Measurements from ENCODE around the gene SH3TC2.

Gene SH3TC2

GRCh38 chr5:149072791-149073190, 9.9 kb upstream of the SH3TC2 start:
- peaks cover 20% of the 10 kb centered on the region for H3K27me3 Mint-ChIP-seq
- no peak for DNase-seq (ENCODE audit: low spot score in 2 of 2)
- no peaks in the 10 kb centered on the region for H3K4me1 Mint-ChIP-seq
- H3K36me3 Mint-ChIP-seq: peaks cover 4% of the 10 kb centered on the region
- H3K4me3 Mint-ChIP-seq: no peak overlapping the region
- no peak overlapping the region for H3K27ac Mint-ChIP-seq
- ATAC-seq (ENCODE audit: low read depth): no peak
- peaks cover 7% of the 10 kb centered on the region for H3K9me3 Mint-ChIP-seq

- no peak overlapping the region for H3K27ac Mint-ChIP-seq
Measured at GRCh38 chr5:149072376-149072775, 9.5 kb upstream of the SH3TC2 start.

GRCh38 chr5:149071756-149072155, 8.9 kb upstream of the SH3TC2 start:
- H3K27ac Mint-ChIP-seq: no peak overlapping the region
- no peak for DNase-seq (ENCODE audit: low spot score in 2 of 2)
- H3K27me3 Mint-ChIP-seq: peaks cover 20% of the 10 kb centered on the region
- H3K9me3 Mint-ChIP-seq: peaks cover 7% of the 10 kb centered on the region
- H3K4me1 Mint-ChIP-seq: no peaks in the 10 kb centered on the region
- no peak for ATAC-seq (ENCODE audit: low read depth)
- peaks cover 4% of the 10 kb centered on the region for H3K36me3 Mint-ChIP-seq
- H3K4me3 Mint-ChIP-seq: no peak overlapping the region

More at GRCh38 chr5:149072376-149072775, 9.5 kb upstream of the SH3TC2 start:
- Mint-ChIP-seq H3K36me3 (peaks cover 4% of the 10 kb centered on the region), H3K9me3 (peaks cover 7% of the 10 kb centered on the region), H3K4me3 (no peak overlapping the region), H3K4me1 (no peaks in the 10 kb centered on the region), H3K27me3 (peaks cover 20% of the 10 kb centered on the region)
- DNase-seq (ENCODE audit: low spot score in 2 of 2) (no peak), ATAC-seq (ENCODE audit: low read depth) (no peak)

- Mint-ChIP-seq H3K4me1 (no peaks in the 10 kb centered on the region), H3K27ac (no peak overlapping the region), H3K9me3 (peaks cover 11% of the 10 kb centered on the region), H3K27me3 (peaks cover 22% of the 10 kb centered on the region), H3K4me3 (no peak overlapping the region), H3K36me3 (peaks cover 4% of the 10 kb centered on the region)
- DNase-seq (ENCODE audit: low spot score in 2 of 2) (no peak), ATAC-seq (ENCODE audit: low read depth) (no peak)
Measured at GRCh38 chr5:149071216-149071615, 8.4 kb upstream of the SH3TC2 start.

- Mint-ChIP-seq H3K36me3 (no peaks in the 10 kb centered on the region), H3K27ac (no peak overlapping the region), H3K4me1 (no peaks in the 10 kb centered on the region), H3K4me3 (no peak overlapping the region), H3K9me3 (peaks cover 6% of the 10 kb centered on the region), H3K27me3 (peaks cover 16% of the 10 kb centered on the region)
- ATAC-seq (ENCODE audit: low read depth) (no peak), DNase-seq (ENCODE audit: low spot score in 2 of 2) (no peak)
Measured at GRCh38 chr5:149069711-149070110, 6.8 kb upstream of the SH3TC2 start.

- Mint-ChIP-seq H3K27me3 (peaks cover 8% of the 10 kb centered on the region), H3K4me1 (no peaks in the 10 kb centered on the region), H3K36me3 (no peaks in the 10 kb centered on the region), H3K27ac (no peak overlapping the region), H3K9me3 (peaks cover 4% of the 10 kb centered on the region), H3K4me3 (no peak overlapping the region)
- no peak for DNase-seq (ENCODE audit: low spot score in 2 of 2)
- no peak for ATAC-seq (ENCODE audit: low read depth)
Measured at GRCh38 chr5:149063896-149064478, 1.1 kb upstream of the SH3TC2 start.

GRCh38 chr5:149062371-149063016, 368 bp downstream of the SH3TC2 start:
- no peak overlapping the region for H3K27ac Mint-ChIP-seq
- H3K27me3 Mint-ChIP-seq: peaks cover 13% of the 10 kb centered on the region
- no peak for ATAC-seq (ENCODE audit: low read depth)
- no peaks in the 10 kb centered on the region for H3K4me1 Mint-ChIP-seq
- peaks cover 2% of the 10 kb centered on the region for H3K36me3 Mint-ChIP-seq
- H3K4me3 Mint-ChIP-seq: no peak overlapping the region
- H3K9me3 Mint-ChIP-seq: peaks cover 9% of the 10 kb centered on the region
- no peak for DNase-seq (ENCODE audit: low spot score in 2 of 2)

- no peak overlapping the region for H3K27ac Mint-ChIP-seq
- peaks cover 2% of the 10 kb centered on the region for H3K36me3 Mint-ChIP-seq
- peaks cover 5% of the 10 kb centered on the region for H3K9me3 Mint-ChIP-seq
- DNase-seq (ENCODE audit: low spot score in 2 of 2) (no peak), ATAC-seq (ENCODE audit: low read depth) (no peak)
- H3K4me3 Mint-ChIP-seq: no peak overlapping the region
- H3K27me3 Mint-ChIP-seq: peaks cover 11% of the 10 kb centered on the region
- H3K4me1 Mint-ChIP-seq: no peaks in the 10 kb centered on the region
Measured at GRCh38 chr5:149061341-149061740, 1.5 kb downstream of the SH3TC2 start.

GRCh38 chr5:149060325-149060724, 2.5 kb downstream of the SH3TC2 start:
- Mint-ChIP-seq H3K27me3 (peaks cover 9% of the 10 kb centered on the region), H3K36me3 (peaks cover 2% of the 10 kb centered on the region), H3K9me3 (peaks cover 5% of the 10 kb centered on the region), H3K27ac (no peak overlapping the region), H3K4me1 (no peaks in the 10 kb centered on the region), H3K4me3 (no peak overlapping the region)
- ATAC-seq (ENCODE audit: low read depth): no peak
- DNase-seq (ENCODE audit: low spot score in 2 of 2): no peak

GRCh38 chr5:149056616-149057165, 6.2 kb downstream of the SH3TC2 start:
- ATAC-seq (ENCODE audit: low read depth) (no peak), DNase-seq (ENCODE audit: low spot score in 2 of 2) (no peak)
- H3K4me1 Mint-ChIP-seq: no peaks in the 10 kb centered on the region
- peaks cover 7% of the 10 kb centered on the region for H3K27me3 Mint-ChIP-seq
- H3K4me3 Mint-ChIP-seq: no peak overlapping the region
- no peak overlapping the region for H3K27ac Mint-ChIP-seq
- peaks cover 2% of the 10 kb centered on the region for H3K36me3 Mint-ChIP-seq
- H3K9me3 Mint-ChIP-seq: peaks cover 5% of the 10 kb centered on the region

GRCh38 chr5:149054416-149054815, 8.4 kb downstream of the SH3TC2 start:
- Mint-ChIP-seq H3K9me3 (peaks cover 5% of the 10 kb centered on the region), H3K4me3 (no peak overlapping the region), H3K27ac (no peak overlapping the region), H3K36me3 (peaks cover 2% of the 10 kb centered on the region), H3K27me3 (peaks cover 10% of the 10 kb centered on the region), H3K4me1 (no peaks in the 10 kb centered on the region)
- DNase-seq (ENCODE audit: low spot score in 2 of 2): no peak
- no peak for ATAC-seq (ENCODE audit: low read depth)

GRCh38 chr5:149053072-149053695, 9.7 kb downstream of the SH3TC2 start:
- Mint-ChIP-seq H3K4me3 (no peak overlapping the region), H3K4me1 (no peaks in the 10 kb centered on the region), H3K27me3 (peaks cover 5% of the 10 kb centered on the region), H3K36me3 (no peaks in the 10 kb centered on the region), H3K9me3 (no peaks in the 10 kb centered on the region), H3K27ac (no peak overlapping the region)
- DNase-seq (ENCODE audit: low spot score in 2 of 2): no peak
- ATAC-seq (ENCODE audit: low read depth): no peak

GRCh38 chr5:149049371-149049781, 13.5 kb downstream of the SH3TC2 start:
- Mint-ChIP-seq H3K27ac (no peak overlapping the region), H3K9me3 (no peaks in the 10 kb centered on the region), H3K27me3 (peaks cover 6% of the 10 kb centered on the region), H3K4me3 (no peak overlapping the region), H3K4me1 (no peaks in the 10 kb centered on the region), H3K36me3 (no peaks in the 10 kb centered on the region)
- DNase-seq (ENCODE audit: low spot score in 2 of 2) (no peak), ATAC-seq (ENCODE audit: low read depth) (no peak)

GRCh38 chr5:149048811-149049210, 14.1 kb downstream of the SH3TC2 start:
- ATAC-seq (ENCODE audit: low read depth) (no peak), DNase-seq (ENCODE audit: low spot score in 2 of 2) (no peak)
- no peaks in the 10 kb centered on the region for H3K9me3 Mint-ChIP-seq
- H3K36me3 Mint-ChIP-seq: no peaks in the 10 kb centered on the region
- H3K4me1 Mint-ChIP-seq: no peaks in the 10 kb centered on the region
- H3K27me3 Mint-ChIP-seq: peaks cover 6% of the 10 kb centered on the region
- H3K27ac Mint-ChIP-seq: no peak overlapping the region
- no peak overlapping the region for H3K4me3 Mint-ChIP-seq
